Activated CD8-positive, alpha-beta memory T cell treated with anti-CD3 and anti-CD28 coated beads for 4 hours (primary cell): Measurements from ENCODE around the gene SSBP3.
"Not testable (repeated sequence)": the region's sequence is repeated elsewhere in the genome, so short reads cannot be mapped to it uniquely, and the experiment has no call there.

Experiments
- DNase-seq, 2 donors: peaks; one replicate each; pipeline ENCODE4 v3.0.0-alpha.2; 2020; ENCODE audit warnings: low read depth in 2 of 2

SSBP3 gene

GRCh38 chr1:54348700-54349021 lies 57.5 kb downstream of the SSBP3 start:
- no peak for DNase-seq

- no peak for DNase-seq
Measured at GRCh38 chr1:54347955-54348699, 58.1 kb downstream of the SSBP3 start.

GRCh38 chr1:54347261-54347954 lies 58.8 kb downstream of the SSBP3 start:
- no peak for DNase-seq

DNA sequence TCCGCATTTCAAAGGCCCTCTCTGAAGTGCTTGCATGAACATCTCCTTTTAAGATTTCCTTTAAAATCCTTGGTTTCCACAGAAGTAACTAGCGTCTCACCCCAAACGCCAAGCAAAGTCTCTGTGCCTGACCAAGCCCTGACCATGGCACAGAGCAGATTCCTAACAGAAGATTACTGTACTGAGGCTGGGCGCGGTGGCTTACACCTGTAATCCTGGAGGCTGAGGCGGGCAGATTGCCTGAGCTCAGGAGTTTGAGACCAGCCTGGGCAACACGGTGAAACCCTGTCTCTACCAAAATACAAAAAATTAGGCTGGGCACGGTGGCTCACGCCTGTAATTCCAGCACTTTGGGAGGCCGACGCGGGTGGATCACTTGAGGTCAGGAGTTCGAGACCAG lies 60.6 kb downstream of the SSBP3 start:
- DNase-seq: not testable (repeated sequence)

GRCh38 chr1:54345116-54345515 lies 61.1 kb downstream of the SSBP3 start:
- no peak for DNase-seq

GRCh38 chr1:54342742-54343687 lies 63.2 kb downstream of the SSBP3 start:
- DNase-seq: no peak

- no peak for DNase-seq
Measured at GRCh38 chr1:54342288-54342687, 63.9 kb downstream of the SSBP3 start.

DNA sequence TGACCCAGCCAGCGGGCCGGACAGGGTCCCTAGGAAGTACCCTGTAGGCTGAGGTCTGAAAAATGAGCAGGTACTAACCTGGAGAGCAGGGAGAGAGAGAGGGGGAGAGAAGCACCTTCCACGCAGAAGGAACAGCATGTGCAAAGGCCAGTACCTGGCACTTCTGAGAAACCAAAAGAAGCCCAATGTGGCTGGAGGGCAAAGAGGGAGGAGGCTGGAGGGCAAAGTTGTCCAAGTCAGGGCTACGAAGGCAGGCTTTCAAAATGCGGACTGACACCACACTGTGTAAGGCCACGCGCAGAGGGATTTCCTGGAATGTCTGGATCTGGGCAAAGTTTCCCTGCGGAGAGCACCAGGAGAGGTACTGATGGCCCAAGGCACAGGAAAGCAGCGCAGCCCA lies 64.4 kb downstream of the SSBP3 start:
- no peak for DNase-seq

GRCh38 chr1:54340878-54341277 lies 65.3 kb downstream of the SSBP3 start:
- no peak for DNase-seq

DNA sequence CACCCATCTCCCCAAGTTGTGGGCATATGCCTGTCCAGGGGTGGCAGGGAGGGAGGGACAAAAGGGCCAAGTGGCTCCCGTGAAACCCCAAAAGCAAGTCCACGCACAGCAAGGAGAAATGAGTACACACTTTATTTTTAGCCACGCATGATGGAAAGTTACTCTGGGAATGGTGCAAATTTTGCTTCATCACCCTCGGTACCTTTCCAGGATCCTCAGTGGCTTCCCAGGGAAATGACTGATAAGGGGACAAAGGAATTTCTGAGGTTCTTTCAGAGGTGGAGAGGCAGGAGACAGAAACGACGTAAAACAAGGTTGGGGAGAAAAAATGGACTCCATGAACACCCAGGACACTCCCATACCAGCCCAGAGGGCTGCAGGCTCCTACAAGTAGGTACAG lies 65.8 kb downstream of the SSBP3 start:
- DNase-seq: no peak

GRCh38 chr1:54339126-54339525 lies 67.1 kb downstream of the SSBP3 start:
- no peak for DNase-seq

DNA sequence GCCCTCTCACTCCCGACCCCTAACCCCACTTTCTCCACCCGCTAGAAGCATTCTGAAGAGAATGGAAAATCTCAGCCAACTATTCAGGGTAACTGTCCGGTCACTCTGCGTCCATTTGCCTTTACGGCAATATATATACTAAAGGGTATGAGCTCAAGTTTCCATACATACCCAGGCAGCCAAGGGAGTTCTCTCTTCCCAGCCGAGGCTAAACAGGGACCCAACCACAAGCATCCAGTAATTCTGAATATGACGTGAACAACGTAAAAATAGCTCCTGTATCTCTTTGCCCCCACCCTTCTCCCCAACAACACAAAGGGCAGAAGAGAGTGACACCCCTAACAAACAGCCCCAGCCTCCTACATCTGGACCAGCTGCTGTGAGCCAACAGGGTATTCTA lies 67.7 kb downstream of the SSBP3 start:
- DNase-seq: no peak

- no peak for DNase-seq
Measured at GRCh38 chr1:54337928-54338327, 68.3 kb downstream of the SSBP3 start.

GRCh38 chr1:54337034-54337433 lies 69.2 kb downstream of the SSBP3 start:
- DNase-seq: no peak

GRCh38 chr1:54336116-54336515 lies 70.1 kb downstream of the SSBP3 start:
- no peak for DNase-seq

- DNase-seq: no peak
Measured at GRCh38 chr1:54335755-54336108, 70.5 kb downstream of the SSBP3 start.

GRCh38 chr1:54335011-54335754 lies 71.0 kb downstream of the SSBP3 start:
- no peak for DNase-seq

GRCh38 chr1:54332781-54333585 lies 73.2 kb downstream of the SSBP3 start:
- no peak for DNase-seq

GRCh38 chr1:54331843-54332463 lies 74.2 kb downstream of the SSBP3 start:
- DNase-seq: no peak

- DNase-seq: no peak
Measured at GRCh38 chr1:54331091-54331772, 75.0 kb downstream of the SSBP3 start.
